ENCODE data around the gene LAGE3.
"Not testable (repeated sequence)": the region's sequence is repeated elsewhere in the genome, so short reads cannot be mapped to it uniquely, and the experiment has no call there.

The LAGE3 gene

DNA sequence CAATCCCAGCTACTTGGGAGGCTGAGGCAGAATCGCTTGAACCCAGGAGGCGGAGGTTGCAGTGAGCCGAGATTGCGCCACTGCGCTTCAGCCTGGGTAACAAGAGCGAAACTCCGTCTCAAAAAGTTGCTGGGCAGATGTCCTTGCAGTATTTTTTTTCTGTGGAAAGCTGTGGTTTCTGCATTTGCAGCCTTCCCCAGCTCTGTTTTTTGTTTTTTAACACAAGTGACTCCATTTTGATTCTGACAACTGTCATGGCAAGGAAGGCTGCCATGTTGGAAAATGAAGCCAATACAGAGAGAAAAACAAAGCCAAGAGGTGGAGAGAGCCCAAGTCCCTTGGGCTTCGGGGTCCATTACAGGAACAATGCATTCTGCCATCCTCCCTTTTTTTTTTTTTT lies 23.0 kb upstream of the LAGE3 start:
- DNase-seq (ENCODE audit: low spot score), result no peak
- no peak for FAIRE-seq

DNA sequence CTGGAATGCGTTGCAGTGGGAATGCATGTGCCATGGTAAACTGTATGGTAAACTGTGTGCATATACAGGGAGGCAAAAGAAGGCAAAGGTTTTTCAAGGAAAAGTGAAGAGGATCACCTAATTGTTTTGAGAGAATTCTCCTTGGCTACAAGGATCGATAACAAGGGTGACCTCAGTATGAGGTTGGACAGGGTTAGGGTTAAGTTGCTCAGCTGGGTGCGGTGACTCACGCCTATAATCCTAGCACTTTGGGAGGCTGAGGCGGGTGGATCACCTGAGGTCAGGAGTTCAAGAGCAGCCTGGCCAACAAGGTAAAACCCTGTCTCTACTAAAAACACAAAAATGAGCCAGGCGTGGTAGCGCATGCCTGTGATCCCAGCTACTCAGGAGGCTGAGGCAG lies 22.3 kb upstream of the LAGE3 start:
- not testable (repeated sequence) for DNase-seq (ENCODE audit: low spot score); FAIRE-seq

DNA sequence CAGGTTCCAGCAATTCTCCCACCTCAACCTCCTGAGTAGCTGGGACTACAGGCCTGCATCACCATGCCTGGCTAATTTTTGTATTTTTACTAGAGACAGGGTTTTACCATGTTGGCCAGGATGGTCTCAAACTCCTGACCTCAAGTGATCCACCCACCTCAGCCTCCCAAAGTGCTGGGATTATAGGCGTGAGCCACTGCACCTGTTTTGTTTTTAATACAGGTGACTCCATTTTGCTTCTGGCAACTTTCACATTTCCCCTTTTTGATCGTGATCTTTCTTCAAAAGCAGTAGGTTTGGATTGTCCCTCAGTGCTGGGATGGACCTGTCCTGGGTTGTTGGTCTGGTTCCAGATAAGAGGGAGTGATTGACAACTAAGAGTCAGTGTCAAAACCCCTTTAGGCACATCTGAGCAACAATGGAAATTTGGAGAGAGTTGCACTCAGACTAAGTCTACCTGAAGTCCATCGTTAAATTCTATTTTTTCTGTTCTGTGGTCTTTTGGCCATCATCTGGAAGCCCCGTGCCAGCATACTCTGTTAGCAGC lies 17.6 kb upstream of the LAGE3 start:
- not testable (repeated sequence) for DNase-seq (ENCODE audit: low spot score); FAIRE-seq

DNA sequence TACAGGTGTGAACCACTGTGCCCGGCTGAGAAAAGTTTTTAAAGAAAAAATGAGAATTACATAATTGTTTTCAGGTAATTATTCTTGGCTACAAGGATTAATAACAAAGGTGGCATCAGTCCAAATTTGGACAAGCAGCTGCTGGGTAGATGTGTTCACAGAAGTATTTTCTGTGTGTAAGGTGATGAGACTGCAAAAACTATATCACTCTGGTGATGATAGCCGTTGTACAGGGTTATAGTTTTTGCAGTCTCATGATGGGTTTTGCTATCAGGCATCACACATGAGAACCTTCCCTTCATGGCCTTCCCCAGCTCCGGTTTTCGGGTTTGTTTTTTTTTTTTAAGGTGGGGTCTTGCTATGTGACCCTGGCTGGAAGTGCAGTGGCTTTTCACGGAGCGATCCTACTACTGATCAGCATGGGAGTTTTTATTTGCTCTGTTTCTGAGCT lies 16.4 kb upstream of the LAGE3 start:
- no peak for FAIRE-seq

DNA sequence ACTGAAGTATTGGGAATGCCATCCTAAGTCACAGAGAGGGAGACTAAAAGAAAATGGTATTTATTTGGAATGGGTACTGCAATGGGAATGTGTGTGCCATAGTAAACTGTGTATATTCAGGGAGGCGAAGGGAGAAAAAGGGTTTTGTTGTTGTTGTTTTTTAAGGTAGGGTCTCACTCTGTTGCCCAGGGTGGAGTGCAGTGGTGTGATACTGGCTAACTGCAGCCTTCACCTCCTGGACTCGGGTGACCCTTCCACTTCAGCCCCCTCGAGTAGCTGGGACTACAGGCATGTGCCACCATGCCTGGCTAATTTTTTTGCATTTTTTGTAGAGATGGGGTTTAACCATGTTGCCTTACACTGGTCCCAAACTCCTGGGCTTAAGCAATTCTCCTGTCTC lies 15.6 kb upstream of the LAGE3 start:
- DNase-seq (ENCODE audit: low spot score) (no peak), FAIRE-seq (peak; percentile 37)

More for the DNA sequence above, 16.4 kb upstream of the LAGE3 start:
- DNase-seq (ENCODE audit: low spot score), result no peak

DNA sequence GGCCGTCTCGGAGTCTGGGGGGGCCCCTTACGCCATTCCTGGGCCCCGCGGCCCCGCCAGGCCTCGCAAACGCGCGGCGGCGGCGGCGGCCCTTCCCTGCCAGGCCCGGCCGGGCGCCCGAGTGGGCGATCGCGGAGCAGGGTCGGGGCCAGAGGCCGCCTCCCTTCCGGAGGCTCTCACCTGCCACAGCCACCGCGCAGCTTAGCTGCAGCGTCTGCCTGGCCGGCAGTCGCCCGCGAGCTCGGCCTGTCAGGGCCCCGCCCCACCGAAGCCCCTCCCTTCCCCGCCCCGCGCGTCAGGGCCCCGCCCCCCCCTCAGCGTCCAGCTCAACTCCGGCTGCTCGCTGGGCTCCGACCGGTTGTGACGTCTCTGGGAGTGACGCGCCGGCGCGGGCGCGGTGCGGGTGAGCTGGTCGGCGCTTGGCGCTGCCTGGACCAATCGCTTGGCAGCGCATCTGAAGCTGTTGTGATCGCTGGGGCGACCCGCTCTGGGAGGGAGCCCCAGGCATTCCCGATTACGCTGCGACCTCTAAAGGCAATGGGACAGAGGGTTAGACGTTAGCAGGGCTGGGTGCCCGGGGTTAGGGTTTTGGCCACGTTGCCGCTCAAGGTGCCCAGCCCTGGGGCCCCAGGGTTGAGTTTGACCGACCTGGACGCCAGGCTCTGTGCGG lies 11.5 kb upstream of the LAGE3 start, which contains the start of gene SLC10A3:
Gene SLC10A3 (minus strand): TSS at position 216 of the 670 bp plus-strand sequence. CDS start 1,689 bp downstream, outside the sequence.
- DNase-seq (ENCODE audit: low spot score) (peak; percentile 95), FAIRE-seq (no peak)

DNA sequence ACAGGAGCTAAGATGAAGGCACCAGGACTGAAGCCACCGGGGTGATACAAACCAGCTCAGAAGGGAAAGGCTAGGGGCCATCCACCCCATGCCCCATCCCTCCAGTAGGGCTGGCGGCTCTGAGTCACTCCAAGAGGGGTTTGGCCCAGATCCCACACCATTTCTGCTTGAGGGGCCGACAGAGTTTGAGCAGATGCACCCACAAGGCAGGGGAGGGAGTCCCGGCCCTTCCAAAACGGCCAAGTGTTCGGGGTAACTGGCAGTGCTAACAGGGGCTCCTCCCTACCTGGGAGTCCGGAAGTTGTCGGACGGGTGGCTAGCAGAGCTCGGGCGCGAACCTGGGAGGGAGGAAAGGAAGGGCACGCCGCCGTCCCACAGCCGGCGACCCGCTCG lies 10.9 kb upstream of the LAGE3 start:
- DNase-seq (ENCODE audit: low spot score) (peak; percentile 37), FAIRE-seq (no peak)

DNA sequence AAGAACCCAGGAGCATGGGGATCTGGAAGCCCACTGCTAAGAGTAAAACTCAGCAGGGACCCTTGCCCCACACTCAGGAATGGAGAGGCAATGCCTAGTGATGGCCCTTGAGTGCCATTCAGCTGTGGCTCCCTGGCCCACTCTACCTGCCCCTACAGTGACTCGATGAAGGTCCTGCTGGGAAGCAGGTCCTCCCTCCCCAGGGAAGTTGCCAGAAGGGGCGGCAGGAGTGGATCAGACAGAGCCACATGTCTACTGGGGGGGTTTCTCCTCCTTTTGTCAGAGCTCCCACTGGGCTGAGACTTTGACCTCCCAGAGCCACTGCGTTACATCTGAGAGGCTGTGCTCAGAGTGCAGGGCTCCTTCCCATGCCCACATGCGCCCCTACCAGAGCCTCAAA lies 10.1 kb upstream of the LAGE3 start:
- FAIRE-seq (no peak), DNase-seq (ENCODE audit: low spot score) (no peak)

DNA sequence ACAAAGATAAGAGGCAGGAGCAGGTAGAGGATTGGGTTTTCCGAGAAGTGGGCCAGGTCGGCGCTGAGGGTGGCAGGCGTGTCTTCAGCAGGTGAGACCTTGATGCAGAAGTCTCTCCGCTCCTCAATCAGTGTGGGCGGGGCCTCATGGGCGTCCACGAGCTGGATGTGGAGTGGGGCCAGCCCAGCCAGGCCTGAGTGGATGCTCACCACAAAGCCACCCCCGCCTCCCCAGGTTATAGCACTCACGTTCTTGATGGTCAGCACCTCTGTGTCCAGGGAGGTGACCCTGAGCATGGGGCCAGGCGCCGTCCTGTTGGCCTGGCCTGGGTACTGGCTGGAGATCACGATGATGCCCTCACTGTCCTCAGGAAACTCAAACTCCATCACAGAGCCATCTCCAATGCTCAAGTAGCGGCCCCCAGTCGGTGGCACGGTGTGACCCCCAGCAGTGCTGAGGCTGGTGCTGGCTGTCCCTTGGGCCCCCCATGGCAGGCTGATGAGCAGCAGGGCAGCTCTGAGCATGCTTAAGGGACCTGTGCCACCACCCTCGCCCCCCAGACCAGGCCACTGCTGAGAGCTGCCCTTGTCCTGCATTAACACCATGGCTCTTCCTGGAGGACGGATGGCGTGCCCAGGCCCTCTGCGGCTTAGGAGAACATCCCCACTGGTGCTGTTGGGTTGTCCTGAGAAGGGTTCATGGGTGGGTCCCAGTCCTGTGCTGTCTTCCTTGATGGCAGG lies 9.4 kb upstream of the LAGE3 start:
- FAIRE-seq (peak; percentile 5), DNase-seq (ENCODE audit: low spot score) (no peak)

DNA sequence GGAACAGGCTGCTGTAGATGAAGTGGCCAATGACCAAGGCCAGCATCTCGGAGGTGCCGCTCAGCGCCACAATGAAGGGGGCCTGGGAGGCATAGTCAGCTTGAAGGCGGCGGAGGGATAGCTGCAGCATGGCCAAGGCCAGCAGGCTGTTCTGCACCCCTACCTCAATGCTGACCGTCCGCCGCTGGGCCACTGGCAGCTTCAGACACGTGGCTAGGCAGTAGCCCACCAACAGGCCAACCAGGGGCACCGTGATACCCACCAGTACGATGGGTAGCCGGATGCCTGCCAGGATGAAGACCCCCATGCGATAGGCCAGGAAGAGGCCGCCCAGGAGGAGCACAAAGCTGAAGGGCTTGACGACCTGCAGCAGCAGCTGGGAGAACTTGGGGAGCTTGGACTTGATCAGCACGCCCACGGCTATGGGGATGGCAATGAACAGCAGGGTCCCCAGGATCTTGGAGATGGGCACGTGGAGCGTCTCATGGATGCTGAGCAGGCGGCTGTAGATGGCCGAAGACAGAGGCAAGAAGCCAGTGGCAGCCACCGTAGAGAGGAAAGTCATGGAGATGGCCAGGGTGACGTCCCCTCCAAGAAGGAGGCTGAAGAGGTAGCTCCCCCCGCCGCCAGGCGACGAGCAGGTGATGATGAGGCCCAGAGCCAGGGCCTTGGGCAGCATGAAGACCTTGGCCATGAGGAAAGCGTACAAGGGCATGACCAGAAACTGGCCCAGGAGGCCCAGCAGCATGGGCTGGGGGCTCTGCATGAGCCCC lies 8.6 kb upstream of the LAGE3 start:
- FAIRE-seq (no peak), DNase-seq (ENCODE audit: low spot score) (no peak)

DNA sequence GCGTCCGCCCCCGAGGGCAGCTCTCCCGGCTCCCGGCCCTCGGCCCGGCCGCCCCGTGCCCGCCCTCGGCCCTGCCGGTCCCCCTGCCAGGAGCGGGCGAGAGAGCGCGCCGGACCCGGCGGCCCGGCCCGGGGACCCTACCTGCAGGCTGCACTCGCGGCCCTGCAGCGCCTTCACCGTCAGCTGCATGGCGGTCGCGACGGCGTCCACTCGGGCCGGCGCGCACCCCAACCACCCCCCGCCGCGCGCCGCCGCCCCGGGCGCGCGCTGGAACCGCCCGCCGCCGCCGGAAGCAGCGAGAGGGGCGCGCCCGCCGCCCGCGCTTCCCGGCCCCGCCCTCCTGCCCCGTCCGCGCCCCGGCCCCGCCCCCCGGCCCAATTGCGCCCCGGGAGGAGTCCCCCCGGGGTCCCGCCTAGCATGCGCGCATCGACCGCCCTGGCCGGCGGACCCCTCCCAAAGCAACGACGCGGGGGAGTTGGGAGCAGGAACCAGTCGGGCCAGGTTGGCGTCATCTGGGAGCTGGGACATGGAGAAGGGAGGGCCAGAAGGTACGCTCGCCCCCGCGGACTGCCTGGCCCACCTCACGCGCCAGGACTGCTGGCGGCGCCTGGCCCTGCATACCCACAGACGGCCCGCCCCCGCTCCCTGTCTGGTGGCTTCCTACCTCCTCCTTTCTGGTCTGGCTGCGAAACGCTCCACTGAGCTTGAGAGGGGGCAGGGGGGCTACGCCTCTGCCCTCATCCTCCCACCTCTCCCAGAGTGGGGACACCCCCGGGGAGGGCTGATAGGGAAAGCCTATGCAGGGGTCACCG lies 7.5 kb upstream of the LAGE3 start, which contains the start of gene UBL4A:
Gene UBL4A (minus strand): TSS at position 220 of the 812 bp plus-strand sequence. CDS start 31 bp downstream, at position 189.
- FAIRE-seq, result no peak
- peak; percentile 80 for DNase-seq (ENCODE audit: low spot score)

DNA sequence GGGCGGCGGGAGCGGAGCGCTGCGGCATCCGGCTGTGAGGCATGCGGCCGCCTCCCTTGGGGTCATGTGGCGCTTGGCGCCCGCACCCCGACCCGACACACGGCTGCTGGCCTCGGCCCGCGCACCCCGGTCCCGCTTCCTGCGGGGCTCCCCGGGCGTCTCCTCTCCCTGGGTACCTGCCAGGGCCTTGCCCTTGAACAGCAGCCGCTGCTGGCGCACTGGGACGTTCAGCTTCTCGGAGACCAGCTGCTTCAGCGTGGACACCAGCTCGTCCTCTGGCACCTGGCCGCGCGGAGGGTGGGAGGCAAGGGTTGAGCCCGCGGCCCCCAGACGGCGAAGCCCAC lies 6.9 kb upstream of the LAGE3 start:
- FAIRE-seq (no peak), DNase-seq (ENCODE audit: low spot score) (peak; percentile 17)

DNA sequence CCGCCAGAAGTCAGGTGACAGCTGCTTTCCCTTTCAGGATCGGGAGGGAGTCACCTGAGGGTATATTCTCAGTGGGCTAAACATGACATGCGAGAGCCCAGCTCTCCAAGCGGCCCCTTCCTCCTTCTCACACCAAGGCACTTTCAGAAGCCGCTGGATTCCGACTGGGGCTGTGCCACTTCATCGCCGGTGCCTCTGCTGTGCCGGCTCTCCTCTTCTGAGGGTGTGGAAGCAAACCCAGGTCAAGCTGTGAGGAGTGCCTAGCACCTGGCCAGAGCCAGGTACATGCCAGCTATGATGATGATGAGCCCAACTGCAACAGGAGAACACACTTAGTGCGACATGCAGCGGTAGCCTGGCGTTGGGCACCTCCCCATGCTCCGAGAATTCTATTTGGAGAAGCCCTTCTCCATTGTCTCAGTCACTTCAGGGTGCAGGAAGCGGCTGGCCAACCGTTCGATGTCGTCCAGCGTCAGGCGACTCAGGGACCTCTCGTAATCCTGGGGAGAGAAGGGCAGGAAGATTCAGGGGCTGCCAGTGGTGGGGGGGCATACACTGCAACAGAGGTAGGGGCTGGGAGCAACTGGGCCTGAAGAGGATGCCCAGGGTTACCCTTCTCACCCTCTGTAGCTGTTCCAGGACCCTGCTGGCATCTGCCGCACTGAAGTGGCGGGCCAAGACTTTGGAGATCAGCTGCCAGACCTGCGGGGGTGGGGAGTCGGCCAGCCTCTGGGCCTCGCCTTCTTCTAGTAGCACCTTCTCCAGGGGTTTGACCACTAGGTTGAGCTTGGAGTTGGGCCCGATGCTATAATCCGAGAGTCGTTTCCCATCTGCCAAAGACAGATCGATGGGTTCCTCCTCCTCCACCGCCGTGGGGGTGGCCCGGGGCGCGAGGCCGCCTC lies 6.3 kb upstream of the LAGE3 start:
- DNase-seq (ENCODE audit: low spot score) (no peak), FAIRE-seq (no peak)

DNA sequence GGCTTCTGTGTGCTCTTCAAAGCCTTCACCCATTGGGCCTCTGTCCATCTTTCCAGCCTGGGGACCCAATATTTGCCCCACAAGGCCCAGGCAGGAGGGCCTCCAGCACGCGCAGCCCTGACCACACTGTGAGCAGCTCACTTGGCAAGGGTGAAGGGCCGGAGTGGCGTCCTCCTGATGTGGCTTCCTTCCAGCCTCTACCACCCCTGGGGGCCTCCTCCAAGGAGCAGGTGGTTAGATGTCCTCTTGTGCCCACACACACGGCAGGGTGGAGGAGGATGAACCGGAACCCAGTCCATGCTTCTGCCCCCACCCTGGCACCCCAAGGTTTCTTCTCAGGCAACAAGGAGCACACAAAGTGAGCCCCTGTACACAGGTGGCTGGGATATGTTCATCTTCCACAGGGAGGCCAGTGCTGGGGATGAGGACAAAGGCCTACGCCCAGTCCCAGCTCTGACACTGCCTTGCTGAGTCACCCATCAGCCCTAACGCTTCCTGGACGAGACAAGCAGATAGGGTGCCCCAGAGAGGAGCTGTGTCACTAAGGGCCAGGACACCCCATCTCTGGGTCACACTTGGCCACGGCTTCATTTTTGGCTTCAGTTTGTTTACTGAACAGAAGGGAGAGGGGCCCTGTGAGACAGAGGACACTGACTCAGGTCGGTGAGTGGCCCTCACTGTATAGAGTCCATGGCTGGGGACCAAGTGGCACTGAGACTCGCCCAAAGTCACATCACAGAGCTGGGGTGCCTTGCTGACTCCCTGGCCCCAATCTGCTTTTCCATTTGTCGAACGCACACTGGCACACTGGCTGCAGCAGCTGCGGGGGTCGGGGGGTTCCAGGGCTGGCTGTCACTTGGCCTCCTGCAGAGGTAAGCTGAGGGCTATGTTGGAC lies 5.4 kb upstream of the LAGE3 start:
- DNase-seq (ENCODE audit: low spot score) (no peak), FAIRE-seq (no peak)

DNA sequence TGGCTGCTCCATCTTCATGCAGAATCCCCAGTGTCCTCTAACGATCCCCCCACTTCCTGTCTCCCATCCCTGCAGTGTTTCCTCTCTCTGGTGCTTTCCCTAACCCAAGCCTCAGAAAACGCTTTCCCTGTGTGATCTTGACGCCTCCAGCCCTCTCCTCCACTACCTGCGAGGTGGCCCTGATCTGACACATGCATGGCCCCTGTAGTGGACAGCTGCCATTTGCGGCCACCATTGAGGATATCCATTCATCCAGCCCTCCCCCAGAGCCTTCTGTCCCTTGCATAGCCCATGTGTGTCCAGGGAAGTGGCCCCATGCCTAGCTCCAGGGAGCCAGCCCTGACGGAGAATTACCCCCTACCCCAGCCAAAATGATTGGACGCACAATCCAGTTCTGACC lies 4.2 kb upstream of the LAGE3 start:
- FAIRE-seq (no peak), DNase-seq (ENCODE audit: low spot score) (no peak)

DNA sequence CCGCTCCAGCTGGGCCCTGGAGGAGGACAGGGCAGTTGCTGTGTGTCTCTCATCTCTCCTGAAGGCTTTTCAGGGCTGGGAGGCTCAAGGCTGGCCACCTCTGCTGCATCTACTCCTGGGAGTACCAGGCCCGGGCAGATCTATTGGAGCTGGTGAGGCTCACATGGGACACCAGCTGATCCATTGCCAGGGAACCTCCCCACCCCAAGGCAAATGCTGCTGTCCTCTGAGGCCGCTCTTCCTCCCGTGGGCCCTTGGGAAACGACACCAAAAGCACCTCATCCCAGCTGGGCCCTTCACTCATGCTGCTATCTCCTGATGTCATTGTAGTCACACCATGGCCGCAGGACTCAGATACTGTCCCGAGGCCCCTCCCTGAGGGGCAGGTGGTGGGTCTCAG lies 3.7 kb upstream of the LAGE3 start:
- DNase-seq (ENCODE audit: low spot score) (no peak), FAIRE-seq (no peak)

DNA sequence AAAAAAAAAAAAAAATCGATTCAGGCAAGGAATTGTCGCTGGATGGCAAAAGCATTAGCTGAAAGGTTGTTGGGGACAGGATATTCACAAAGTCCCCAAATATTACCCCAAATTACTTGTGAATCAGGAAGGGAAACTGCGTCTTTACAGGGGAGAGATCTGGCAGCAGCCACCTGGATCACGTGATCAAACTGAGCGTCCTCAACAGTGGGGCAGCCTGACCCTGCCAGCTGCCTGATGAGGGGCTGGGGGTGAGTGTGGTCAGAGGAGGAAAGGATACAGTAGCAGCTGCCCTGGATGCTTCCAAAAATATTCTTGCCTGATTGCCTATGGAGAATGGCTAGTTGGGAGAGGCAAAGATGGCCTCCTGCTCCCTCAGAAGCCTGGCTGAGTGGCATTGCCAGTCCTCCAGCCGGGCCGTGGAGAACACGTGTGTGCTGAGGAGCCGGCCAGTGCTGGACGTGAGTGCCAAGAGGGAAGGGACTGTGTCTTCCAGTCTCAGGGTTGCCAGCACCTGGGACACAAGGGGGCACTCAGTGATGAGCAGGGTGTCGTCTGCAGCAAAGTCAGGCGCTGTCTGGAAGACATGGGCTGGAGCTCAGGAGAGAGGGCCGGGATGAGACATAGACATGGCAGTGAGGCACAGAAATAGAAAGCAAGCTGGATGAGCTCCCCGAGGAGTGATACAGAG lies 3.0 kb upstream of the LAGE3 start:
- no peak for DNase-seq (ENCODE audit: low spot score)
- no peak for FAIRE-seq

DNA sequence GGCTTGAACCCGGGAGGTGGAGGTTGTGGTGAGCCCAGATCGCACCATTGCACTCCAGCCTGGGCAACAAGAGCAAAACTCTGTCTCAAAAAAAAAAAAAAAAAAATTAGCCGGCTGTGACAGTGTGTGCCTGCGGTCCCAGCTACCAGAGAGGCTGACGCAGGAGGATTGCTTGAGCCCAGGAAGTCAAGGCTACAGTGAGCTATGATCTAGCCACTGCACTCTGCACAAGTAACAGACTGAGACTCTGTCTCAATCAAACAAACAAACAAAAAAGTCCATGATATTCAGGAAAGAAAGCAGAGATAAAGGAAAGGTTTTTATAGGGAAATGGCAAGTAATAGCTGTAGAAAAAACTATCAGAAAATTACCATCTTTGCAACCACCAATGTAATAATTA lies 2.1 kb upstream of the LAGE3 start:
- no peak for FAIRE-seq
- no peak for DNase-seq (ENCODE audit: low spot score)
